ENCODE data around the gene DDX3X. TPM values are rescaled to one million over a fixed set of nuclear protein-coding genes. Genes with fewer than 3 reads are reported as not detected.

The DDX3X gene
- total and polyA plus RNA-seq, 2 of the 13 experiments (the other 11 are each of a cell fraction or from before 2014, with no cell fraction given), result 53.5 to 239 TPM

DNA sequence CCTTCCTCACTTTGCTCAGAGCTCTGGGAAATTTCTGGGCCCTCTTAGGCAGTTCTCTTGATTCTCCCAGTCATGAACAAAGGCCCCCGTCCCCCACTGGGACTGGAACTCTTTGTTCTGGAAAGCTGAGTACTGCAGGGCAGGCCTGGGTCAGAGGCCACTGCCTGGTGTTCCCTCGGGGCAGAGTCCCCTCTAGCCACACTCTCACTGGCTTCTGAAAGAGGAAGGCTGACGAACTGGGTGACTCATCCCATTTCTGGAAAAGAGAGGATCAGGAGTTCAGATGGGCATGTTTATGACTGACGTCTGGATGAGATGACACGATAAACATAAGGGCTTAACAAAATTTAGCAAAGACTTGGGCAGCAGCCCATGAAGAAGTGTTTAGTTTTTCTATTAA, 47.7 kb downstream of the DDX3X start (continued):
- TF ChIP-seq, protein P1, sequence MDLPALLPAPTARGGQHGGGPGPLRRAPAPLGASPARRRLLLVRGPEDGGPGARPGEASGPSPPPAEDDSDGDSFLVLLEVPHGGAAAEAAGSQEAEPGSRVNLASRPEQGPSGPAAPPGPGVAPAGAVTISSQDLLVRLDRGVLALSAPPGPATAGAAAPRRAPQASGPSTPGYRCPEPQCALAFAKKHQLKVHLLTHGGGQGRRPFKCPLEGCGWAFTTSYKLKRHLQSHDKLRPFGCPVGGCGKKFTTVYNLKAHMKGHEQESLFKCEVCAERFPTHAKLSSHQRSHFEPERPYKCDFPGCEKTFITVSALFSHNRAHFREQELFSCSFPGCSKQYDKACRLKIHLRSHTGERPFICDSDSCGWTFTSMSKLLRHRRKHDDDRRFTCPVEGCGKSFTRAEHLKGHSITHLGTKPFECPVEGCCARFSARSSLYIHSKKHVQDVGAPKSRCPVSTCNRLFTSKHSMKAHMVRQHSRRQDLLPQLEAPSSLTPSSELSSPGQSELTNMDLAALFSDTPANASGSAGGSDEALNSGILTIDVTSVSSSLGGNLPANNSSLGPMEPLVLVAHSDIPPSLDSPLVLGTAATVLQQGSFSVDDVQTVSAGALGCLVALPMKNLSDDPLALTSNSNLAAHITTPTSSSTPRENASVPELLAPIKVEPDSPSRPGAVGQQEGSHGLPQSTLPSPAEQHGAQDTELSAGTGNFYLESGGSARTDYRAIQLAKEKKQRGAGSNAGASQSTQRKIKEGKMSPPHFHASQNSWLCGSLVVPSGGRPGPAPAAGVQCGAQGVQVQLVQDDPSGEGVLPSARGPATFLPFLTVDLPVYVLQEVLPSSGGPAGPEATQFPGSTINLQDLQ (CRISPR knock-in tag; IDR thresholded peaks at IDR 0.05), result no peak
- TF ChIP-seq, protein P2, sequence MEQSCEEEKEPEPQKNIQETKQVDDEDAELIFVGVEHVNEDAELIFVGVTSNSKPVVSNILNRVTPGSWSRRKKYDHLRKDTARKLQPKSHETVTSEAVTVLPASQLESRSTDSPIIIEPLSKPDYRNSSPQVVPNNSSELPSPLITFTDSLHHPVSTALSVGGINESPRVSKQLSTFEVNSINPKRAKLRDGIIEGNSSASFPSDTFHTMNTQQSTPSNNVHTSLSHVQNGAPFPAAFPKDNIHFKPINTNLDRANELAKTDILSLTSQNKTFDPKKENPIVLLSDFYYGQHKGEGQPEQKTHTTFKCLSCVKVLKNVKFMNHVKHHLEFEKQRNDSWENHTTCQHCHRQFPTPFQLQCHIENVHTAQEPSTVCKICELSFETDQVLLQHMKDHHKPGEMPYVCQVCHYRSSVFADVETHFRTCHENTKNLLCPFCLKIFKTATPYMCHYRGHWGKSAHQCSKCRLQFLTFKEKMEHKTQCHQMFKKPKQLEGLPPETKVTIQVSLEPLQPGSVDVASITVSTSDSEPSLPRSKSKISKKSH (CRISPR knock-in tag; IDR thresholded peaks at IDR 0.05; ENCODE audit: borderline replicate concordance), result no peak
- TF ChIP-seq, protein P3, sequence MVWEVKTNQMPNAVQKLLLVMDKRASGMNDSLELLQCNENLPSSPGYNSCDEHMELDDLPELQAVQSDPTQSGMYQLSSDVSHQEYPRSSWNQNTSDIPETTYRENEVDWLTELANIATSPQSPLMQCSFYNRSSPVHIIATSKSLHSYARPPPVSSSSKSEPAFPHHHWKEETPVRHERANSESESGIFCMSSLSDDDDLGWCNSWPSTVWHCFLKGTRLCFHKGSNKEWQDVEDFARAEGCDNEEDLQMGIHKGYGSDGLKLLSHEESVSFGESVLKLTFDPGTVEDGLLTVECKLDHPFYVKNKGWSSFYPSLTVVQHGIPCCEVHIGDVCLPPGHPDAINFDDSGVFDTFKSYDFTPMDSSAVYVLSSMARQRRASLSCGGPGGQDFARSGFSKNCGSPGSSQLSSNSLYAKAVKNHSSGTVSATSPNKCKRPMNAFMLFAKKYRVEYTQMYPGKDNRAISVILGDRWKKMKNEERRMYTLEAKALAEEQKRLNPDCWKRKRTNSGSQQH (CRISPR knock-in tag; IDR thresholded peaks at IDR 0.05; ENCODE audit: low read depth), result no peak
- TF ChIP-seq, protein P4, sequence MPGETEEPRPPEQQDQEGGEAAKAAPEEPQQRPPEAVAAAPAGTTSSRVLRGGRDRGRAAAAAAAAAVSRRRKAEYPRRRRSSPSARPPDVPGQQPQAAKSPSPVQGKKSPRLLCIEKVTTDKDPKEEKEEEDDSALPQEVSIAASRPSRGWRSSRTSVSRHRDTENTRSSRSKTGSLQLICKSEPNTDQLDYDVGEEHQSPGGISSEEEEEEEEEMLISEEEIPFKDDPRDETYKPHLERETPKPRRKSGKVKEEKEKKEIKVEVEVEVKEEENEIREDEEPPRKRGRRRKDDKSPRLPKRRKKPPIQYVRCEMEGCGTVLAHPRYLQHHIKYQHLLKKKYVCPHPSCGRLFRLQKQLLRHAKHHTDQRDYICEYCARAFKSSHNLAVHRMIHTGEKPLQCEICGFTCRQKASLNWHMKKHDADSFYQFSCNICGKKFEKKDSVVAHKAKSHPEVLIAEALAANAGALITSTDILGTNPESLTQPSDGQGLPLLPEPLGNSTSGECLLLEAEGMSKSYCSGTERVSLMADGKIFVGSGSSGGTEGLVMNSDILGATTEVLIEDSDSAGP (CRISPR knock-in tag; IDR thresholded peaks at IDR 0.05; ENCODE audit: borderline replicate concordance), result no peak
- TF ChIP-seq, protein P5, sequence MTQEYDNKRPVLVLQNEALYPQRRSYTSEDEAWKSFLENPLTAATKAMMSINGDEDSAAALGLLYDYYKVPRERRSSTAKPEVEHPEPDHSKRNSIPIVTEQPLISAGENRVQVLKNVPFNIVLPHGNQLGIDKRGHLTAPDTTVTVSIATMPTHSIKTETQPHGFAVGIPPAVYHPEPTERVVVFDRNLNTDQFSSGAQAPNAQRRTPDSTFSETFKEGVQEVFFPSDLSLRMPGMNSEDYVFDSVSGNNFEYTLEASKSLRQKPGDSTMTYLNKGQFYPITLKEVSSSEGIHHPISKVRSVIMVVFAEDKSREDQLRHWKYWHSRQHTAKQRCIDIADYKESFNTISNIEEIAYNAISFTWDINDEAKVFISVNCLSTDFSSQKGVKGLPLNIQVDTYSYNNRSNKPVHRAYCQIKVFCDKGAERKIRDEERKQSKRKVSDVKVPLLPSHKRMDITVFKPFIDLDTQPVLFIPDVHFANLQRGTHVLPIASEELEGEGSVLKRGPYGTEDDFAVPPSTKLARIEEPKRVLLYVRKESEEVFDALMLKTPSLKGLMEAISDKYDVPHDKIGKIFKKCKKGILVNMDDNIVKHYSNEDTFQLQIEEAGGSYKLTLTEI (CRISPR knock-in tag; conservative IDR thresholded peaks at IDR 0.05), result no peak
- TF ChIP-seq CBFB (CRISPR knock-in tag; IDR thresholded peaks at IDR 0.05), result no peak
- TF ChIP-seq MBD4 (IDR thresholded peaks at IDR 0.05; ENCODE audit: borderline replicate concordance, low read length), result no peak
- TF ChIP-seq, protein P6, sequence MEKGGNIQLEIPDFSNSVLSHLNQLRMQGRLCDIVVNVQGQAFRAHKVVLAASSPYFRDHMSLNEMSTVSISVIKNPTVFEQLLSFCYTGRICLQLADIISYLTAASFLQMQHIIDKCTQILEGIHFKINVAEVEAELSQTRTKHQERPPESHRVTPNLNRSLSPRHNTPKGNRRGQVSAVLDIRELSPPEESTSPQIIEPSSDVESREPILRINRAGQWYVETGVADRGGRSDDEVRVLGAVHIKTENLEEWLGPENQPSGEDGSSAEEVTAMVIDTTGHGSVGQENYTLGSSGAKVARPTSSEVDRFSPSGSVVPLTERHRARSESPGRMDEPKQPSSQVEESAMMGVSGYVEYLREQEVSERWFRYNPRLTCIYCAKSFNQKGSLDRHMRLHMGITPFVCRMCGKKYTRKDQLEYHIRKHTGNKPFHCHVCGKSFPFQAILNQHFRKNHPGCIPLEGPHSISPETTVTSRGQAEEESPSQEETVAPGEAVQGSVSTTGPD (CRISPR knock-in tag; IDR thresholded peaks at IDR 0.05), result no peak
- no peak for TF ChIP-seq MYNN (CRISPR knock-in tag; IDR thresholded peaks at IDR 0.05; ENCODE audit: low read depth)
- TF ChIP-seq, protein P7, sequence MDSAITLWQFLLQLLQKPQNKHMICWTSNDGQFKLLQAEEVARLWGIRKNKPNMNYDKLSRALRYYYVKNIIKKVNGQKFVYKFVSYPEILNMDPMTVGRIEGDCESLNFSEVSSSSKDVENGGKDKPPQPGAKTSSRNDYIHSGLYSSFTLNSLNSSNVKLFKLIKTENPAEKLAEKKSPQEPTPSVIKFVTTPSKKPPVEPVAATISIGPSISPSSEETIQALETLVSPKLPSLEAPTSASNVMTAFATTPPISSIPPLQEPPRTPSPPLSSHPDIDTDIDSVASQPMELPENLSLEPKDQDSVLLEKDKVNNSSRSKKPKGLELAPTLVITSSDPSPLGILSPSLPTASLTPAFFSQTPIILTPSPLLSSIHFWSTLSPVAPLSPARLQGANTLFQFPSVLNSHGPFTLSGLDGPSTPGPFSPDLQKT (CRISPR knock-in tag; IDR thresholded peaks at IDR 0.05; ENCODE audit: borderline replicate concordance), result no peak
- TF ChIP-seq ZBTB21 (CRISPR knock-in tag; IDR thresholded peaks at IDR 0.05), result no peak
- TF ChIP-seq, protein P8, sequence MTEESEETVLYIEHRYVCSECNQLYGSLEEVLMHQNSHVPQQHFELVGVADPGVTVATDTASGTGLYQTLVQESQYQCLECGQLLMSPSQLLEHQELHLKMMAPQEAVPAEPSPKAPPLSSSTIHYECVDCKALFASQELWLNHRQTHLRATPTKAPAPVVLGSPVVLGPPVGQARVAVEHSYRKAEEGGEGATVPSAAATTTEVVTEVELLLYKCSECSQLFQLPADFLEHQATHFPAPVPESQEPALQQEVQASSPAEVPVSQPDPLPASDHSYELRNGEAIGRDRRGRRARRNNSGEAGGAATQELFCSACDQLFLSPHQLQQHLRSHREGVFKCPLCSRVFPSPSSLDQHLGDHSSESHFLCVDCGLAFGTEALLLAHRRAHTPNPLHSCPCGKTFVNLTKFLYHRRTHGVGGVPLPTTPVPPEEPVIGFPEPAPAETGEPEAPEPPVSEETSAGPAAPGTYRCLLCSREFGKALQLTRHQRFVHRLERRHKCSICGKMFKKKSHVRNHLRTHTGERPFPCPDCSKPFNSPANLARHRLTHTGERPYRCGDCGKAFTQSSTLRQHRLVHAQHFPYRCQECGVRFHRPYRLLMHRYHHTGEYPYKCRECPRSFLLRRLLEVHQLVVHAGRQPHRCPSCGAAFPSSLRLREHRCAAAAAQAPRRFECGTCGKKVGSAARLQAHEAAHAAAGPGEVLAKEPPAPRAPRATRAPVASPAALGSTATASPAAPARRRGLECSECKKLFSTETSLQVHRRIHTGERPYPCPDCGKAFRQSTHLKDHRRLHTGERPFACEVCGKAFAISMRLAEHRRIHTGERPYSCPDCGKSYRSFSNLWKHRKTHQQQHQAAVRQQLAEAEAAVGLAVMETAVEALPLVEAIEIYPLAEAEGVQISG (CRISPR knock-in tag; IDR thresholded peaks at IDR 0.05), result peak; percentile 97

Data from HepG2 (cell line).